Spinal cord (tissue), 10 donors: ENCODE results near the gene TMEM63B. TPM values are rescaled to one million over a fixed set of nuclear protein-coding genes. Genes with fewer than 3 reads are reported as not detected.

Experiments
- DNase-seq, 6 donors: peaks; one replicate each; pipeline versions ENCODE4 v3.0.0 to v3.0.0-alpha.2; 2013 to 2015; ENCODE audit warnings: low spot score in 6 of 6, low read depth in 4 of 6
- H3K27ac ChIP-seq: one replicate; pipeline ENCODE4 v1.5.1; 2013; ENCODE audit warnings: low read depth, low read length, control low read depth
- H3K27me3 ChIP-seq: one replicate; pipeline ENCODE4 v1.6.1; 2013; ENCODE audit warnings: low read length; ENCODE audit not compliant: control insufficient read depth, insufficient read depth
- H3K36me3 ChIP-seq: one replicate; pipeline ENCODE4 v1.6.1; 2013; ENCODE audit warnings: low read length; ENCODE audit not compliant: control insufficient read depth, insufficient read depth
- H3K4me1 ChIP-seq: one replicate; pipeline ENCODE4 v1.6.1; 2013; ENCODE audit warnings: low read length; ENCODE audit not compliant: control insufficient read depth, insufficient read depth
- H3K4me3 ChIP-seq: one replicate; pipeline ENCODE4 v1.5.1; 2013; ENCODE audit warnings: low read depth, low read length, control low read depth
- H3K9me3 ChIP-seq: one replicate; pipeline ENCODE4 v1.6.1; 2013; ENCODE audit warnings: low read length; ENCODE audit not compliant: control insufficient read depth, insufficient read depth
- WGBS: methylation state at CpG from one replicate; pipeline ENCODE4 v1.1.5; 2013; ENCODE audit warnings: missing lambda C conversion rate; ENCODE audit not compliant: insufficient coverage; 5-methylcytosine and 5-hydroxymethylcytosine counted together
- polyA plus RNA-seq, 2 donors: library from polyadenylated mRNA; unstranded; fragments of 120-200 nt; gene quantifications; one replicate each; pipeline ENCODE4 v1.2.1, GENCODE V29; 2013; ENCODE audit not compliant: insufficient read length in 2 of 2
- total RNA-seq, 2 donors: library from RNA; depleted of rRNA in 1 of 2; stranded (reverse); fragments of 120-200 nt in 1 of 2; fragments of >200 nt in 1 of 2; gene quantifications; one replicate each; pipeline versions ENCODE4 v1.2.3 to v1.2.4, GENCODE V29; 2013 to 2014
- donor health status: healthy.

TMEM63B gene
- total and polyA plus RNA-seq, 4 donors, result 29.2 to 104 (median 67.0) TPM

DNA sequence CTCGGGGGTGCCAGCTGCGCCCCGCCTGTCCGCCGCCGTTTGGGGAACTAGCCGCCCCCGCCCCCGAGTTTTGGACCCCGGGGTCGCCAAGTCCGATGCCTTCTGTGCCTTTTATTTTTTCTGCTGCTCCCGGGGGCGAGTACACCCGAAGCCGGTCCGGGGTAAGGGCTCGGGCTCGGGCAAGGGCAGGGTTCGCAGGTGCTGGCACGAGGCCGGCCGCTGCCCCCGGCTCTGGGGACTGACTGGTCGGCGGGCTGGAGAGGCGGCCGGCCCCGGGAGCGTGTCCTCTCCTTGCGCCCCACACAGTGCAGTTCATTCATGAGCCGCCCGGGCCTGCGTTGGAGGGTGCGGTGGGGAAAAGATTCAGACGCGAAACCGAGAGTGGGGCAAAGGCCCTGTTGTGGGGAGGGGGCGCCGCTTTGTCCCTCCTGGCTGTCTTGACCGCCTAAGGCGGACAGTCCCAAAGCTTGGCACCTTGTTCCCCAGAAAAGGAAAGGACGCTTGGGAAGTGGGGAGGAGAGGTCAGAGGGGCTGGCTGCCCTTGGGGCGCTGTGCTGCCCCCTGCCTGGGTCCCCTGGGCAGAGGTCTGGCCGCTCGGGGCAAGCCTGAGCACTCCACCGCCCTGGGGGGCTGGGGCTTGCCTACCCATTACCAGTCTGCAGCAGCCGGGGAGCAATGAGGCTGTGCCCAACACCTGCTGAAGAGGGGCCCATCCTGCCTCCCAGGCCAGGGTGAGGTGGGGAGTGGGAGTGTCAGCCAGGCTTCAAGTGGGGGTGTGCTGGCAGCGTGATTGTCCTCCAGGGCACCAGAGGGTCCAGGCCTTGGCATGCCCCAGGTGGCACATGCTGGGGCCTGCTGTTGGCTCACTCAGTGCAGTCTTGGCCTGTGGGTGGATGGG, 915 bp downstream of the TMEM63B start:
- Histone ChIP-seq H3K27me3 (no peaks in the 10 kb centered on the region), H3K36me3 (peaks cover 2% of the 10 kb centered on the region), H3K4me1 (peaks cover 21% of the 10 kb centered on the region), H3K4me3 (peak overlapping the region; percentile 93), H3K9me3 (no peaks in the 10 kb centered on the region), H3K27ac (no peak overlapping the region)
- 2% methylated on average over 48 of the region's 49 CpGs for WGBS
- DNase-seq, result peak in 2 of 6 donors; percentile 25 to 48

DNA sequence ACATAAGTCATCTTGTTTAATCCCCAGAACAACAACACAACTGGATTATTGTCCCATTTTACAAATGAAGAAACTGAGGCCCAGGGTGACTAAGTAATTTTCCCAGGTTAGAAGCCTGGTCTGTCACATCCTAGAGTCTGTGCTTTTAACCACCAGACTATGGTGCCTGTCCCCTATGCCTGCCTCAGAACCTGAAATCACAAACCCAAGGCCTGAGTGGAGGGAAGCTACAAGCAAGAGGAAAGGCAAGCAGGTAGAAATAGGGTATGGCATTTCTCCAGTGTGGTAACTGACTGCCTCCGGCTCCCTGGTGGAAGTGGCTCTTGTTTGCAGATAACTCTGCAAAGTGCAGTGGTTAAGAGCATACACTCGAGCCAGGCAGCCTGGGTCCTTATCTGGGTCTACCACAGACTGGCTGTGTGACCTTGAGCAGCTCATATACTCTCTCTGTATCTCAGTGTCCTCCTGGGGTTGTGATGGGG, 2.5 kb downstream of the TMEM63B start:
- Histone ChIP-seq H3K4me3 (no peak overlapping the region), H3K27me3 (no peaks in the 10 kb centered on the region), H3K4me1 (peaks cover 29% of the 10 kb centered on the region), H3K27ac (no peak overlapping the region), H3K9me3 (no peaks in the 10 kb centered on the region), H3K36me3 (peaks cover 10% of the 10 kb centered on the region)
- WGBS, result 83% methylated on average over 1 of the region's 2 CpGs
- no peak for DNase-seq

DNA sequence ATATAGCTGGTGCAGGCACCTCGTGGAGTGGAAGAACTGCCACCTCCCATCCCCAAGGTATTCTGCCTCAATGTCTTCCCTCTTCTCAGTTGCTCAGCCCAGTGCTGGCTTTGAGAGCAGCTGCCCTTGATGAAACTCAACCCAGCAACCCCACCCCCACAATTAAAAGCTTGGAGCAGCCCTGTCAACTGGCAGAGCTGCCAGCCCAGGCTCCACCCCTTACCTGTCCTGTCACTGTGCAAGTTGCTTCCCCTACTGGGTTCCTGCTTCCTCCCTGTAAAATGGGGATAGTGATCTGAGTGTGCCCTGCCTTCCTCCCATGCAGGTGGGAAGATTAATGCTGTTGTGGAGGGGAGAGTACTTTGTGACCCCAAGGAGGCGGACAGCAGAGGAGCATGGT, 4.5 kb downstream of the TMEM63B start:
- H3K4me3 ChIP-seq, result no peak overlapping the region
- no peak overlapping the region for H3K27ac ChIP-seq
- 67% methylated on average over 1 of the region's 2 CpGs for WGBS
- no peak for DNase-seq
- H3K36me3 ChIP-seq, result peaks cover 29% of the 10 kb centered on the region
- H3K4me1 ChIP-seq, result peaks cover 29% of the 10 kb centered on the region
- no peaks in the 10 kb centered on the region for H3K9me3 ChIP-seq
- no peaks in the 10 kb centered on the region for H3K27me3 ChIP-seq

DNA sequence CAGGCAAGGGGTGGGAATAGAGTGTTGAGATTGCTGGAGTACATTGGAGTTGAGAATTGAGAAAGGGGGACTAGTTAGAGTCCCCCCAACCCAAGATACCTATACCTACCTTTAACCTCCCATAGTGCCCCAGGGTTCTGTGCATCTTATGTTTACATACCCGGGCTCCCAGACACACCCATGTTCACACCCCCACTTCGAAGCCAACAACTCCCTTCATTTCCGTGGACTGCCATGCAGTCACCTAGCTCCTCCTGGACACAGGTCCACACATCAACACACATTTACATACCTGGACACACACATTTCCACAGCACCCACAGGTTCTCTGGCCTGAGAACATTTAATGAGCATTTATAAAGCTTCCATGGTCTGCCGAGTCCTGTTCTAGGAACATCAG, 5.1 kb downstream of the TMEM63B start:
- Histone ChIP-seq H3K4me1 (peaks cover 29% of the 10 kb centered on the region), H3K4me3 (no peak overlapping the region), H3K36me3 (peaks cover 35% of the 10 kb centered on the region), H3K9me3 (no peaks in the 10 kb centered on the region), H3K27ac (no peak overlapping the region), H3K27me3 (no peaks in the 10 kb centered on the region)
- WGBS, result 85% methylated on average over 4 of the region's 4 CpGs
- no peak for DNase-seq

DNA sequence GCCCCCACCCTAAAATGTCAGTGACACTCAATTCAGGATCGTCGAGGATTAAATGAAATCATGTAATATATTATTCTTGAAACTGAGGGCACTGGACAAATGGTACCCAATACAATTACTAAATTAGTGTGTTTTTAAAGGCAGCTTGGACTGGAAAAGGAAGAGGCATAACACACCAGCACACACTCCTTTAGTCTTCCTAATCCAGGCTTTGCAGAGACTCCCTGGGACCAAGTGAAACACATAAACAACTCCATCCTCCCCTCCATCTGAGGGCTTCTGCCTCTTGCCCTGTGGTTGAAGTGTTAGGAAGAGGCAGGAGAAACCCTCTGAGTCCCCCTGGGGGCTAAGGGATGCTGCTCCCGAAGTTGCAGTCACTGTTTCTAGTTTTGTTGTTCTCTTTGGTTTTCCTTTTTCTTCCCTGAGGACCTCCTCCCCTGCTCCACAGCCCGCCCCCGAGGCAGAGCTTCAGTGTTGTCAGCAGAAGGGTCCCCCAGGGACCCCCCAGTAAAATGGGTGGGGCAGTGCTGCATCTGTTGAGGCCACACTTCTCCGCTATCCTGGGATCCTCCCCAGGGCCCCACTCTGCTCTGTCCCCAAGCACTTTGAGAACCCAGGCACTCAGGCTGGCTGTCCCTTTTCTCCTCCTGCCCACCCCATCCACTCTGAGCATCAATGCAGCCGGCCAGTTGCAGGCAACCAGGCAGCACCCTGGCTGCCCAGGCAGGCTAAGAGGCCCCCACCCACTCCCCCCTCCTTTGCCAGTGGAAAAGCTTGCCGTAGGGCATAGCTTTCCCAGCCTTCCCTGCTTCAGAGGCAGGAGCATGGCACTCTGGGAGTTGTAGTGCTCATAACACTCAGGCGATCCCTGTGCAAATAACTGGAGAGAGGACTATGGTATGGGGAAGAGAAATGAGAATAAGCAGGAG, 5.9 kb downstream of the TMEM63B start:
- 12% methylated on average over 6 of the region's 9 CpGs for WGBS
- Histone ChIP-seq H3K36me3 (peaks cover 40% of the 10 kb centered on the region), H3K27me3 (no peaks in the 10 kb centered on the region), H3K4me3 (no peak overlapping the region), H3K4me1 (peaks cover 25% of the 10 kb centered on the region), H3K9me3 (no peaks in the 10 kb centered on the region), H3K27ac (no peak overlapping the region)
- DNase-seq, result peak in 2 of 6 donors; percentile 67 to 74

DNA sequence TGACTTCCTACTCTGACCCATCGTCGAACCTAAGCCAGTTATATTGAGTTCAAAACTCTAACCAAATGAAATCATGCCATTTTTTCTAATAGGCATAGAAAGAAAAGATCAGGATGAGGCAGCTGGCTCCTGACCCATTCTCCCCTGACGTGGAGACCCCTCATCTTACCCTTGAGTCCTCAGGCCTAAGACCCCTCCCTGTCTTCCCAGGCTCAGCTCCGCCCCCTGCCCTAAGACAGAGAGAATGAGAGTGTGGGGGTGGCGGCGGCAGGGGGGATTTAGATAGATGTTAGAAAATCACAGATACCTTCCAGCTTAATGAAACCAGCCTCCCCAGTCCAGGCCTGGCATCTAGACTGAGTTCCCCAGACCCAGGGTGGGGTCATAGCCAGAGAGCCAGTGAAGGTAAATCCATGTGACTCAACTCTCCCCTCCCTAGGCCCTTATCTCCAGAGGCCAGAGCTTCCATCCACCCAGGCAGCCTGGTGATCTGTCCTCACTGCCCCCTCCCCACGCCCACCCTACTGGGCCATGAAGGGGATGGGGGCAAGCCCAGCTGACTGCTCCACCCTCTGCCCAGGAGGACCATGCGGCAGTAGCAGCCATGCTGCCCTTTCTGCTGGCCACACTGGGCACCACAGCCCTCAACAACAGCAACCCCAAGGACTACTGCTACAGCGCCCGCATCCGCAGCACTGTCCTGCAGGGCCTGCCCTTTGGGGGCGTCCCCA, 6.8 kb downstream of the TMEM63B start:
- Histone ChIP-seq H3K4me1 (peaks cover 19% of the 10 kb centered on the region), H3K4me3 (no peak overlapping the region), H3K36me3 (peaks cover 49% of the 10 kb centered on the region), H3K9me3 (no peaks in the 10 kb centered on the region), H3K27me3 (no peaks in the 10 kb centered on the region), H3K27ac (no peak overlapping the region)
- WGBS, result 91% methylated on average over 8 of the region's 12 CpGs
- no peak for DNase-seq

DNA sequence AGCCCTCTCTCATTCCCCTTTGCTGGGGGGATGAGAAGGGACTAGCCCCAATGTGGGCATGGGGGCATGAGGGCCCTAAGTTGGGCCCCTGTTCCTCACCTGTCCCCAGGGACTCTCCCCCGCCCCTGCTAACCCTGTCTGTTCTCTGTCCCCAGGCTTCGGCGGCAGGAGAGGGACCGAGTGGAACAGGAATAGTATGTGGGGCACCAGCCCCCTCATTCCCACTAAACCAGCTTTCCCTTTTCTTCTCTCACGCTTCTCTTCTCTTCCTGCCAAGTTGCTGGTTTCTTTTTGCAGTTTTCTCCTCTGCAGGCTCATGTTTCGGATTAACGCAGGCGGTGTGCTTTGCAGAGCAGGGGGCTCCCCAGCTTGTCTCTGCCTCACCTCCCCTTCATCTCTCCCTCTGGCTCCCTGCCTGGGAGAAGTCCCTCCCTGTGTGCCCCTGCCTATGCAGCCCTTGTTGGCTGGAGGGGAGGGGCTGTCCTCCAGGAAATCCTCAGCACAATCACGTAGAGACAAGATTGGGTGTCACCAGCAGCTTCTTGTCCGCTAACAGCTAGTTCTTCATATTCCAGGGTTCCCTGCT, 7.9 kb downstream of the TMEM63B start:
- no peak overlapping the region for H3K4me3 ChIP-seq
- peaks cover 19% of the 10 kb centered on the region for H3K4me1 ChIP-seq
- no peak overlapping the region for H3K27ac ChIP-seq
- H3K27me3 ChIP-seq, result no peaks in the 10 kb centered on the region
- H3K9me3 ChIP-seq, result no peaks in the 10 kb centered on the region
- peak in 2 of 6 donors; percentile 34 to 39 for DNase-seq
- peaks cover 60% of the 10 kb centered on the region for H3K36me3 ChIP-seq
- 65% methylated on average over 5 of the region's 10 CpGs for whole genome bisulfite sequencing

DNA sequence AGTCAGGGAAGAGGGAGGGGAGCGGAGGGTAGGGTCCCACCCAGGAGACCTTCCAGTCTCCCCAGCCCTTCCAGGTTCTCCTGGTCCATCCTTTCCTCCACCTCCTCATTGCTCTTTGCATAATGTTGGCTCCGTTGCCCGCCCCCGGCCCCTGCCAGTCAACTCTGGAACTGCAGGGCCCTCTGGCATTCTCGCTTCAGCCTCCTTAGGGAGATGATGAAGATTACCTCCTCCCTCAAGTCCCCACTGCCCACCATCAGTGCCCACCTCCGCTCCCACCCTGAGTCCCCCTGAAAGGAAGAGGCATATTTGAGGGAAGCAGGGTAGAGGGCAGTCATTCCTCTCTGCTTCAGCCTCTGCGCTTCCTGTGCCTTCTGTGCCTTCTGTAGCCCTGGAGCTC, 8.5 kb downstream of the TMEM63B start:
- Histone ChIP-seq H3K4me3 (no peak overlapping the region), H3K27ac (no peak overlapping the region), H3K27me3 (no peaks in the 10 kb centered on the region), H3K4me1 (peaks cover 19% of the 10 kb centered on the region), H3K9me3 (no peaks in the 10 kb centered on the region), H3K36me3 (peaks cover 65% of the 10 kb centered on the region)
- DNase-seq, result no peak
- 100% methylated on average over 2 of the region's 7 CpGs for WGBS
